Omental fat pad (tissue), 4 donors: Measurements from ENCODE around the gene BCL2L11. TPM values are rescaled to one million over a fixed set of nuclear protein-coding genes. Genes with fewer than 3 reads are reported as not detected.
A peak's percentile ranks its signal among the peaks of the same experiment; 100 is the strongest.

Experiments used
- ATAC-seq: fragments of 150-250 bp; one replicate; pipeline ENCODE4 v1.9.1; 2016; ENCODE audit warnings: mild to moderate bottlenecking, moderate library complexity; ENCODE audit not compliant: low FRiP score
- DNase-seq: peaks from one replicate; pipeline ENCODE4 v3.0.0-alpha.2; 2019; ENCODE audit warnings: low spot score
- total RNA-seq, 4 donors: library from RNA; depleted of rRNA; stranded (reverse); fragments of >200 nt; gene quantifications; one replicate each; pipeline ENCODE4 v1.1.0, GENCODE V29; 2016
- TF ChIP-seq, protein P1 (sequence below), 3 donors: fragments of 450-650 bp; IDR thresholded peaks; one replicate each; pipeline ENCODE4 v1.5.1; 2016 to 2017; ENCODE audit warnings: antibody characterized with exemption in 3 of 3, mild to moderate bottlenecking in 3 of 3, moderate library complexity in 2 of 3

BCL2L11 gene
- total RNA-seq, 4 donors from 2014 or later, result 16.1 to 20.2 (median 17.9) TPM

DNA sequence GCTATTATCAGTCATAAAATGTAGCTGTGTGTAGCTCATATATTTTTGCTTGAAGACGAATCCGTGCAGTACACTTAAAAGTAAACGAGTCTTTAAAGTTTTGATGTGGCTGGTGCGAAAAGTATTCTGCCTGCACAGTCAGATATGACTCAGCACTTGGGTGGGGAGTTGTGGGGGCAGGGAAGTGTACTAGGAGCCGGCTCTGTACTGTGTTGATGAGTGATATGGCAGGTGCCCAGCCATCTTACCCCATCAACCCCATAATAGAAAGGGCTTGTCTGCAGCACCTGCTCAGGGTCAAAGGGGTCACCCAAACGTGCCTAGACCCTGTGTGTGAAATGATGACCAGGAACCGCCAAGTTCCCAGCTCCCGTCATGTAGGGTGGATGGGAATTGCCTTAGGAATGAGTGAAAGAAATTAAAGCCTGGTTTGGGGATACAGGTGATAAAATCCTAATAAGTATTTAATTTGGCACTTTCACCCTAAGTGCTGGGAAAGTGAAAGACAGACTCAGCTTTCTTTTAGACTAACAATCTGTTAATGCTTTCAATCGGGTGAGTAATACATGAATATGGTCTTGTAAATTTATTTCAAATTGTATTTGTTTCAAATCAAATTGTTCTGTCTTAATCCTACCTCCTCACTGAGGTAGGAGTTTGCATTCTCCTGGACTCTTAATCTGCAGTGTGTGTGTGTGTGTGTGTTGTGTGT lies 48.0 kb downstream of the BCL2L11 start:
- TF ChIP-seq, protein P1, sequence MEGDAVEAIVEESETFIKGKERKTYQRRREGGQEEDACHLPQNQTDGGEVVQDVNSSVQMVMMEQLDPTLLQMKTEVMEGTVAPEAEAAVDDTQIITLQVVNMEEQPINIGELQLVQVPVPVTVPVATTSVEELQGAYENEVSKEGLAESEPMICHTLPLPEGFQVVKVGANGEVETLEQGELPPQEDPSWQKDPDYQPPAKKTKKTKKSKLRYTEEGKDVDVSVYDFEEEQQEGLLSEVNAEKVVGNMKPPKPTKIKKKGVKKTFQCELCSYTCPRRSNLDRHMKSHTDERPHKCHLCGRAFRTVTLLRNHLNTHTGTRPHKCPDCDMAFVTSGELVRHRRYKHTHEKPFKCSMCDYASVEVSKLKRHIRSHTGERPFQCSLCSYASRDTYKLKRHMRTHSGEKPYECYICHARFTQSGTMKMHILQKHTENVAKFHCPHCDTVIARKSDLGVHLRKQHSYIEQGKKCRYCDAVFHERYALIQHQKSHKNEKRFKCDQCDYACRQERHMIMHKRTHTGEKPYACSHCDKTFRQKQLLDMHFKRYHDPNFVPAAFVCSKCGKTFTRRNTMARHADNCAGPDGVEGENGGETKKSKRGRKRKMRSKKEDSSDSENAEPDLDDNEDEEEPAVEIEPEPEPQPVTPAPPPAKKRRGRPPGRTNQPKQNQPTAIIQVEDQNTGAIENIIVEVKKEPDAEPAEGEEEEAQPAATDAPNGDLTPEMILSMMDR (IDR thresholded peaks at IDR 0.05), result no peak
- ATAC-seq, result peak; percentile 89
- DNase-seq, result peak; percentile 70

DNA sequence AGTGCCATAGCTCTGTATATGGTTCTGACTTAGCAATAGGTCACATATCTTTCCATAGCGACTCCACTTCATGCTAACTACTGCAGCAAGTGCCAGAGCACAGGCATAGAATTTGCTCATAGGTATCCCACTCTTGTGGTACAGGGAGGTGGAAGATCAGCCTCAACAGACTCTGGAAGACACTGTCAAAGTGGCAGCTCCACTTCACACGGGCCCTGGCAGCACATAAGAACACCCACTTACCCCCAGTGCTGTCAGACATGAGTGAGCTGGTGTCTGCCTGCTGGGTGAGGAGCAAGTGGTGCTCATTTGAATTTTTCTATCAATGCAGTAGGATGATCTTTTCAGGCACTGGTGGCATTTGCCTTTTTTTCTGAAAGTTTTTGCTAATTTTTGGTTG lies 48.6 kb downstream of the BCL2L11 start:
- no peak for ATAC-seq
- TF ChIP-seq, protein P1 (IDR thresholded peaks at IDR 0.05), result no peak
- DNase-seq, result no peak

DNA sequence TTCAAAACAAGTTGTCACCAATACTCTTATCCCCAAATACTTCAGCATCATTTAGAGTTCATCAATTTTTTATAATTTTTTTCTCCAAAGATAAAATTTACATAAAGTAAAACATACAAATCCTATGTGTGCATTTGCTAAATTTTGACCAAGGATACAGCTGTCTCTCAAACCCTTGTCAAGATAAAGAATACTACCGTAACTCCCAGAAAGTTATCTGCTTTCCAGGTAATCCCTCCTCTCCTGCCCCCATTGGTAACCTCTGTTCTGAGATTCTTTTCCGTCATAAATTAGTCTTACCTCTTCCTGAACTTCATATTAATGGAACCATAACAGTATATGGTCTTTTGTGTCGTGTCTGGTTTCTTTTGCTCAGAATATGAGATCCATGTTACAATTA lies 49.2 kb downstream of the BCL2L11 start:
- TF ChIP-seq, protein P1 (IDR thresholded peaks at IDR 0.05), result no peak
- DNase-seq, result no peak
- no peak for ATAC-seq

DNA sequence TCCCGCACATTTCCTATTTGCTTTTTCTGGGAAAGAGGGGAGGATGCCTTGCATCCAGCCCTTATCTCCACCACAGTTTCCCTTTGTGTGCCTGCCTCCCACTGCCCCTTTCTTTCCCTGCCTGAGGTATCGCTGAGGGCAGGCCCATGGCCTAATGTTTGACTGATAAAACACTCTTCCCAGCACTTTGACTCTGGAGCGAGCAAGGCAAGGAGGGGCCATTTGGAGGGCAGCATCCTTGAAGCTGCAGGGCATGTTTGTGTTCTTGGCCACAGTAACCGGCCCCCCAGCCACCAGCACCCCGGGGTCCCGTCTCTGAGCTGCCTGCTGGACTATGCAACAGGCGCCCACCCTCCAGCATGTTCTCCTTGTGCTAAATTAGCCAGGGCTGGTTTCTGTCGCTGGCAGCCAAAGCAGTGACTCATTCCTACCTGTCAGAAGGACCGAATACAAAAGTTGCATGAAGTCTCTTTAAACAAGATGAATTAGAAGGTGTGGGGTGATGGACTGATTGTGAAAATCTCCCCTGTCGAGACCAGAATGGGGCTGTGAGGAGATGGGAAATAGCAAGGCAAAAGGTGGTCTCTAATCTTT lies 50.7 kb downstream of the BCL2L11 start:
- ATAC-seq, result no peak
- TF ChIP-seq, protein P1 (IDR thresholded peaks at IDR 0.05), result no peak
- DNase-seq, result no peak

DNA sequence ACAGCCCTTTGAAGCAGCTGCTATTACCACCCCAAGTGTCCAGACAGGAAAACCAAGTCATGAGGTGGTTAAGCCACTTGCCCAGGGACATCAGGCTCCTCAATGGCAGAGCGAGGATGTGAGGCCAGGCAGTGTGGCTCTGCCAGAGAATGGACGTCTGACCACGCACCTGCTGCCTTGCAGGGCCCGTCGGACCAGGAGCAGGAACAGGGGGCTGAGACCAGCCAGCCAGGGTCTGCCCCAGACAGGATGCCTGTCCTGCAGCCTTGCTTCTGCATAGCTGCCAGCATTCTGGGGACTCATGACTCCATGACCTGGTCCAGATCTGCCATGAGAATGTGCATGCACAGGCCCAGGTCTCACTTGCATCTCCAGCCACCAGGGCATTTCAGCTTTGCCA lies 52.0 kb downstream of the BCL2L11 start:
- TF ChIP-seq, protein P1 (IDR thresholded peaks at IDR 0.05), result no peak
- no peak for DNase-seq
- ATAC-seq, result no peak

DNA sequence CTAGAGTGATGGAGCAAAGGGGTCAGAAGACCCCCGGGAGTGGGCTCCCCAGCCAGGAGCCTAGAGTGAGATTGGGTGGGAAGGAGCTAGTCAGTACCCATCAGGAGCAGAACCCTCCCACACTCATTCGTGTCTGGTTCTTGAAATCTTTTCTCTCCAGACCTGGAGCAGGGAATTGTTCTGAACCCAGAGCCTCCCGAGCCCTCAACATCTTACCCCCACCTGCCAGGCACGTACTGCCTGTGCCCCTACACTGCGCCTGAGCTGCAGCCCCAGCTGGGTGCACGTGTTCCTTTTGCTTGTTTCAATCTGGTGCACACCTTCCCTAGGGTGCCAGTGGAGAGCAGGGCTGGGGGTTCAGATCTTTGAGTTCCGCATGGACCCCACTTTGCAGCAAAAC lies 52.6 kb downstream of the BCL2L11 start:
- ATAC-seq, result no peak
- no peak for DNase-seq
- TF ChIP-seq, protein P1 (IDR thresholded peaks at IDR 0.05), result no peak

DNA sequence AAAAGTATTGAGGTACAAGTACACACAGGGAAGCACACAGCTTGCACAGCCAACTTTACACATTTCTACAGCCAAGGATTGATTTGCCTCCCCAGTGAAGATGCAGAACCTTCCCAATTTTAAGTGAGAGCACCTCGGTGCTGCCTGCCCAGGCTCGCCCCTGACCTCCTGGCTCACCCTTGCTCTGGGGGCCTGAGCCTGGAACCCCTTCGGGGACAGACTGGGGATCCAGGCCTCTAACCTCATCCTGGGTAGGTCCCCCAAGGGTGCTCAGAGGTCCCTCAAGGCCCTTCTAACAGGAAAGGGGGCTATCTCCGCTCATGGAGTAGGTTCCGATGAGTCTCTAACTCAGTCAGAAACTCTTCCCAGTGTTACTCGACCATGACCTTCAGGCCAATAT lies 53.1 kb downstream of the BCL2L11 start:
- ATAC-seq, result no peak
- no peak for DNase-seq
- TF ChIP-seq, protein P1 (IDR thresholded peaks at IDR 0.05), result no peak
